K562 (cell line): ENCODE measurements around the gene ABT1. TPM values are rescaled to one million over a fixed set of nuclear protein-coding genes. Genes with fewer than 3 reads are reported as not detected.

ENCODE experiments used
- BRF1 ChIP-seq: IDR thresholded peaks from 3 replicates; pipeline ENCODE4 v1.6.1; 2011; ENCODE audit warnings: borderline replicate concordance, mild to moderate bottlenecking; ENCODE audit not compliant: insufficient read length; ENCODE audit errors: extremely low read depth
- ELF2 ChIP-seq: fragments of 250-450 bp; sonication (Bioruptor Pico); IDR thresholded peaks from 2 replicates; pipeline ENCODE4 v1.5.0; 2021; ENCODE audit warnings: mild to moderate bottlenecking
- HBP1 ChIP-seq: fragments of 450-650 bp; formaldehyde crosslinking; IDR thresholded peaks from 2 replicates; pipeline ENCODE4 v1.4.0; 2022; ENCODE audit warnings: missing genetic modification characterization
- JUND ChIP-seq, 2 experiments: IDR thresholded peaks; 2 replicates in 1 of 2; 3 replicates in 1 of 2; pipeline ENCODE4 v1.6.1; 2011; ENCODE audit warnings: borderline replicate concordance in 2 of 2, low read depth in 2 of 2, low read length in 2 of 2, improper control_type of control experiment in 1 of 2, missing biosample characterization in 1 of 2, missing genetic modification characterization in 1 of 2, missing genetic modification reagents in 1 of 2
- KAT2B ChIP-seq: IDR thresholded peaks from one replicate; pipeline ENCODE4 v1.6.1; 2012; ENCODE audit warnings: low read depth, mild to moderate bottlenecking, control low read depth, inconsistent platforms, low read length, moderate library complexity
- MGA ChIP-seq: fragments of 450-650 bp; IDR thresholded peaks from 2 replicates; pipeline ENCODE4 v1.6.1; 2016; ENCODE audit warnings: mild to moderate bottlenecking, moderate library complexity
- NFE2L1 ChIP-seq: fragments of 450-650 bp; IDR thresholded peaks from 2 replicates; pipeline ENCODE4 v1.6.1; 2016; ENCODE audit warnings: missing genetic modification characterization, low read depth, mild to moderate bottlenecking, missing compliant biosample characterization, moderate library complexity, borderline replicate concordance
- OTX1 ChIP-seq: fragments of 450-650 bp; formaldehyde crosslinking; IDR thresholded peaks from 2 replicates; pipeline ENCODE4 v1.4.0; 2022; ENCODE audit warnings: mild to moderate bottlenecking
- POLR2H ChIP-seq: IDR thresholded peaks from 2 replicates; pipeline ENCODE4 v1.6.1; 2016; ENCODE audit warnings: missing genetic modification characterization, low read depth, mild to moderate bottlenecking, control low read depth, missing compliant biosample characterization, moderate library complexity
- ZSCAN29 ChIP-seq: fragments of 450-650 bp; IDR thresholded peaks from 2 replicates; pipeline ENCODE4 v1.6.1; 2017
- polyA plus RNA-seq, 8 experiments: library from polyadenylated mRNA; depleted of rRNA in 4 of 8; stranded (reverse) in 5 of 8; unstranded in 3 of 8; fragments of >200 nt; fragmentation: Nextera tagmentation in 2 of 8; fragmentation: Illumina TruSeq in 1 of 8; extraction: Ambion mirVana in 2 of 8; extraction: Trizol in 1 of 8; gene quantifications; 2 replicates each; pipeline versions ENCODE4 v1.2.1 to v1.2.3, GENCODE V29; 2011 to 2014; ENCODE audit warnings: inconsistent platforms in 1 of 8, missing spikeins in 1 of 8
- total RNA-seq, 7 experiments: library from RNA; depleted of rRNA in 6 of 7; stranded (reverse); fragments of >200 nt in 6 of 7; fragmentation: Illumina TruSeq in 2 of 7; extraction: Trizol in 2 of 7; gene quantifications; 2 replicates each; pipeline versions ENCODE4 v1.2.1 to v1.2.3, GENCODE V29; 2011 to 2021; ENCODE audit warnings: low replicate concordance in 1 of 7
- TF ChIP-seq, protein P1 (sequence below): fragments of 450-650 bp; IDR thresholded peaks from one replicate; pipeline ENCODE4 v1.6.1; 2018; ENCODE audit warnings: mild to moderate bottlenecking, moderate library complexity; ENCODE audit not compliant: partially characterized antibody

ABT1 gene
- total and polyA plus RNA-seq, 9 of the 15 experiments (the other 6 are each of a cell fraction or from before 2014, with no cell fraction given): 8.8 to 52.7 (median 40.7) TPM

GRCh38 chr6:26594730-26595632 lies 1.8 kb upstream of the ABT1 start (continued):
- peak; percentile 67 for TF ChIP-seq MGA
- no peak for TF ChIP-seq KAT2B
- TF ChIP-seq ELF2 (CRISPR knock-in tag): no peak
- peak; percentile 99 for TF ChIP-seq POLR2H (tag)
- peak; percentile 78; the same call in 1 of the 2 replicates for TF ChIP-seq ZSCAN29
- TF ChIP-seq NFE2L1: no peak
- TF ChIP-seq JUND (IDR thresholded peaks at IDR 0.05; ENCODE audit: borderline replicate concordance, low read depth, low read length): peak; percentile 39; the same call in 1 of the 2 replicates
- TF ChIP-seq JUND (tag; IDR thresholded peaks at IDR 0.05; ENCODE audit: borderline replicate concordance, low read depth, low read length): no peak; the same call in 2 of the 3 replicates
- peak; percentile 29; the same call in 1 of the 2 replicates for TF ChIP-seq HBP1 (CRISPR knock-in tag)
- TF ChIP-seq BRF1: no peak
- 0 out of 2 replicates have a peak, but pooled peaks have one; percentile 6 for TF ChIP-seq OTX1 (CRISPR knock-in tag)
- TF ChIP-seq, protein P1, sequence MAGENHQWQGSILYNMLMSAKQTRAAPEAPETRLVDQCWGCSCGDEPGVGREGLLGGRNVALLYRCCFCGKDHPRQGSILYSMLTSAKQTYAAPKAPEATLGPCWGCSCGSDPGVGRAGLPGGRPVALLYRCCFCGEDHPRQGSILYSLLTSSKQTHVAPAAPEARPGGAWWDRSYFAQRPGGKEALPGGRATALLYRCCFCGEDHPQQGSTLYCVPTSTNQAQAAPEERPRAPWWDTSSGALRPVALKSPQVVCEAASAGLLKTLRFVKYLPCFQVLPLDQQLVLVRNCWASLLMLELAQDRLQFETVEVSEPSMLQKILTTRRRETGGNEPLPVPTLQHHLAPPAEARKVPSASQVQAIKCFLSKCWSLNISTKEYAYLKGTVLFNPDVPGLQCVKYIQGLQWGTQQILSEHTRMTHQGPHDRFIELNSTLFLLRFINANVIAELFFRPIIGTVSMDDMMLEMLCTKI: no peak
